Spleen (tissue), 7 donors: ENCODE measurements around the gene PDE6A.

Source experiments
- CTCF ChIP-seq, 11 experiments: fragments of 200-600 bp in 7 of 11; fragments of 450-650 bp in 4 of 11; sonication (generic) in 4 of 11; IDR thresholded peaks in 8 of 11; conservative IDR thresholded peaks in 3 of 11; 1 replicate in 7 of 11; 2 replicates in 4 of 11; pipeline versions ENCODE4 v1.4.0 to v1.8.0; 2016 to 2021; ENCODE audit warnings: antibody characterized with exemption in 11 of 11, inconsistent platforms in 4 of 11, mild to moderate bottlenecking in 1 of 11
- POLR2A ChIP-seq, 3 donors: fragments of 450-650 bp; IDR thresholded peaks; one replicate each; pipeline ENCODE4 v1.5.1; 2017; ENCODE audit warnings: antibody characterized with exemption in 3 of 3, mild to moderate bottlenecking in 1 of 3
- donor health status: DM: no; HTN: no; CAD: no; lungs with moderate emphysema.
- donor health status: DM: no; HTN: no; CAD: no.
- donor health status: DM: no; HTN: no; CAD: no.

DNA sequence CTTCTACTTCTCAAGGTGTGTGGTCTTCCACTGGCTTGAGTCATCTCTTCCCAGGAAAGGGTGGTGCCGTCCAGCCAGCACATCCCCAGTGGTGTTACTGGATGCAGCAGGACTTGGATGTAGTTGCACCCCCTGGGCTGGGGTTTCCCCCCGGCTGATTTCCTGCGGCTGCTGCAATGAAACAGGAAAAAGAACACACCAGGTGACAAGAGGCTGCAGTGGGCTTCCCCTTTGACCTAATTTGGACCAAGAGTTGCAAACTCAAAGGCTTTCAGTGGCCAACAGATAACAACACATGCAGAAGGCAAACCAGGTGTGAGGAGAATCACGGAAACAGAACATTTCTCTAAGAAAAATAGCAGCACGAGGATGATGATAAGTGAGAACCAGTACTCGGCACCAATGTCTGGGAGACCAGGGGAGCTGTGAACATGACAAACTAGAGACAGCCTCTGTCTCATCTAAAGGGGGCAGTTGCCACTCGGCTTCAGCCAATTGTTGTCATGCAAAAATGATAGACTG, 83.7 kb downstream of the PDE6A start:
- no peak for TF ChIP-seq CTCF (IDR thresholded peaks at IDR 0.05 in 8 of 11, conservative IDR thresholded peaks at IDR 0.05 in 3 of 11)
- TF ChIP-seq POLR2A (IDR thresholded peaks at IDR 0.05) = no peak
